Kidney tubule cell (primary cell): Measurements from ENCODE around the gene CAMTA1.

Source experiments
- DNase-seq: peaks from one replicate; pipeline ENCODE4 v3.0.0-alpha.2; 2018; ENCODE audit warnings: low spot score

Gene CAMTA1

DNA sequence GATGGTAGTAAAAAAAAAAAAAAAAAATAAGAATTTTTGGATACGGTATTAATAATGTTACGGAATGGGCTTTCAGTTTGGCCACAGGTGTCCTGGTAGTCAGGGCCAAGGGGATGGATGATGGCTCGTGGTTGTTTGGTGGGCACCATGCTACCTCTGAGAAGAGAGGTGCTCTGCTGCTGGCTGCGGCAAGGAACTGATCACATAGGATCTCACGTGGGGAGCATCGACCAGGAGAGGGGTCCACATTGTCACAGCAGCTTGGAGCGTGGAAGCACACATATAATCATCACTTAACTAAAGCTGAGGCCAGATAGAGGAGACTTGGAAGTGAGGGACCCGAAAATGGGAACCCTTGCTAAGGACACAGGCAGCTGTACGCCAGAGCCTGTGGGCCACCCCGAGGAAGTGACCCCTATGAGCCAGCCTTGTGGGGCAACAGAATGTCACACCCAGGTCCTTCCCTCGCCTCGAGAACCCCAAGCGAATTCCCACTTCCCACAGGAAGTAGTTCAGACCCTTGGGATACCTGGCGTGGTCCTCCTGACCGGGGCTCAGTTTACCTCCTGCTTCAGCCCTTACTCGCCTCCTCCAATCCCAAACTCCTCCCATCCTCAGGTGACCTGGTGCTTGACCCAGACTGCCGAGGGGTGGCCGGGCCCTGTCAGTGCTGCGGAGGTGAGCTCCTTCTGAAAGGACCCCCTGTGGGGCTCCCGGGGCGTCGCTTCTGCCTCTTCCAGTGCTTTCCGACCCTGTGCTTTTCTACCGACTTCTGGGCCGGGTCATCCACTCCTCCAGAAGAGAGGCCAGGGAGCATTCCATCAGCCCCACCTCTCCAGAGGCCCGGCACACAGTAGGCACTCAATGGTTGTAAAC, 222.0 kb downstream of the CAMTA1 start:
- no peak for DNase-seq

DNA sequence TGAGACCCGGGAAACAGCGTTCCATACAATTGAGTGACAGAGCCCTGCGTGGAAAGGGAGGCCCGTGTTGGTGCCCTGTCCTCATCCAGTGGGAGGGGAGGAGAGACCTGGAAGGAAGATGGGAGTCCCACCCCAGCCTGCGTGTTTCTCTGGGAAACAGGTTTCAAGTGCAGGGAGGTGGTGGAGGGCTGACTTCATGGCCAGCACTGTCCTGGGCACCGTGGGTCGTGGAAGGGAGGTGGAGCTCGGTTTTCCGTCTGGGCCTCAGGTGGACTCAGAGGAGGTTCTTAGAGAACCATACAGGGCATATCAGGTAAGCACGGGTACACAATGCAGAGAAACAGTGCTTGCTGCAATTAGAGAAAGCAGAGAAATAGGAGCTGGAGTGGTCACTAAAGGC, 222.6 kb downstream of the CAMTA1 start:
- no peak for DNase-seq

DNA sequence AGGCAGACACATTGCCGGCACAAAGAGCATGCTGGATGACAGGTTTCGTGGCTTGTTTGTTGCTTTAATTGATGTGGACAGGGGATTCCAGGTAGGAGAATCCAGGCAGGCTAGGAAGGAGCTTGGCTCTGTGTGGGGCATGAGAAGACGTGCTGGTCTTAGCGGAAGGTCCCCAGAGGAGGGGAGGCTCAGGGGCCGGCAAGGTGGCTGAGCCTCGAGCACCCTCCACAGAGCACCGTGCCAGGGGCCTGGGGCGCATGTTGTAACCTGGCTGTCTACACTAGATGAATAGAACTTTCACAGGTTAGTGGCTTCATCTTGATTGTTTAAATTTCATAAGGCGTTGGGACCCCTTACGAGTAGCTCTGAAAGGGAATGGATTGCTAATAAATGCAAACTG, 223.1 kb downstream of the CAMTA1 start:
- DNase-seq: no peak

DNA sequence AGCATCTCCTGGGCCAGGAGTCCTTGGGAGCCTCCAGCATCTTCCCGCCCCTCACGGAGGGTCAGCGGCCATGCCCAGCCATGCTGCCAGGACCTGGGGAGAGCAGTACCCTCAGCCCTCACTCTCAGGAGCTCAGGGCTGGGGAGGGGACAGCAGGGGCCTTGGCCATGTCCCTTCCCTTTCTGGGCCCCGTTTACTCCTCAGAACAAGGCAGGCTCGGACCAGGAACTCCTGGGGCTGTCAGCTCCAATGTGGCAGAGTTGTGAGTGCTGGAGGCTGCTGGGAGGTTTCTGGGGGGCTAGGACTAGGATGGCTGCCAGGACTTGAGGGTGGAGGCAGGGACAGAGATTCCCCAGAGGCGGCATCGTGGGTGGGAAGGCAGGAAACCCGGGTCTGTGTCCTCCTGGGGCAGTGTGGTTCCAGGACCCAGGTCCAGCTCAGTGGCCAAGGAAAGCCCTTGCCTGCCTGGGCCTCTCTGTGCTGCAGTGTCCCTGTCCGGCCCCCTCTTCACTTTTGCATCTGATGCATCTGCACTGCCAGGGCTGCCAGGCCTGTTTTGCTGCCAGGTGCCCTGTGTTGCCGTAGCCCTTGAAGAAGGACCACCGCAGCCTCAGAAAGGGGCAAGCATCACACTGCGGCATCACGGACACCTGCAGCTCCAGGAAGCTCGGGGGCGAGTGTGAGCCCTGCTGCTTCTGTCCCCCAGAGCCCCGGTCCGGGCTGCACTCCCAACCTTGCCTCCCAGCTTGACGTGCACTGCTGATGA, 223.9 kb downstream of the CAMTA1 start:
- no peak for DNase-seq

DNA sequence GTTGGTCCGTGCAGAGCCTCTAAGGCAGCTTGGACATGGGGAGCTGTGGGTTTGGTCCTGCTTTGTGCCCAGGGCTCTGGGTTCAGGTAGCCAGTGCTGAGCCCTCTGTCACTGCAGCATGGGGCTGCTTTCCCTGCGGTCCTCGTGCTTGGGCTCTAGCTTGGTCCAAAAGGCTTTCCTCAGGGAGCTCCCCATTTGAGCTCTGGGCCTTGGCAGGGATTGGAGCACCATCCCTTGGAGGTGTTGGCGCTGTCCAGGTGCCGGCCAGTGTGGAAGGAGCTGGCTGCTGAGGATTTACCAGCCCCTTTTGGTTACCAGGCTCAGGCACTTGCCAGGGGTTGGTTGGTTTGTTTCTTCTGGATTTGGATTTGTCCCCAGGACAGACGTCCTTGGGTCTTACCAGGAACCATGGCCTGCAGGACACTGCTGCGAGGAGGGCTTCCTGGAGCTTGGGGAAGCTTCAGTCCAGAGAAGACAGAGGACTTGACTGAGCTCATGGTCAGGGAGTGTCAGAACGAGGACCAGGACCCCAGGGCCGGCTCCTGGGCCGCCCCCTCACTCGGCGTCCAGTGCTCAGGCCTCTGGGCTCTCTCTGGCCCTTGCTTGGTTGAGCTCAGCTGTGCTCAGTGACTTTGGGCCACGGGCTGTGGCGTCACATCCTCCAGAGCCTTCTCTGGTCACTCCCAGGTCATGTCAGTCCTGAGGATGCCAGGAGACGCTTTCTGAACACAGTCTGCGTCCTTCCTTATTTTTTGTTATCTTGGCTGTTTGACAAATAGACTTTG, 224.7 kb downstream of the CAMTA1 start:
- no peak for DNase-seq

DNA sequence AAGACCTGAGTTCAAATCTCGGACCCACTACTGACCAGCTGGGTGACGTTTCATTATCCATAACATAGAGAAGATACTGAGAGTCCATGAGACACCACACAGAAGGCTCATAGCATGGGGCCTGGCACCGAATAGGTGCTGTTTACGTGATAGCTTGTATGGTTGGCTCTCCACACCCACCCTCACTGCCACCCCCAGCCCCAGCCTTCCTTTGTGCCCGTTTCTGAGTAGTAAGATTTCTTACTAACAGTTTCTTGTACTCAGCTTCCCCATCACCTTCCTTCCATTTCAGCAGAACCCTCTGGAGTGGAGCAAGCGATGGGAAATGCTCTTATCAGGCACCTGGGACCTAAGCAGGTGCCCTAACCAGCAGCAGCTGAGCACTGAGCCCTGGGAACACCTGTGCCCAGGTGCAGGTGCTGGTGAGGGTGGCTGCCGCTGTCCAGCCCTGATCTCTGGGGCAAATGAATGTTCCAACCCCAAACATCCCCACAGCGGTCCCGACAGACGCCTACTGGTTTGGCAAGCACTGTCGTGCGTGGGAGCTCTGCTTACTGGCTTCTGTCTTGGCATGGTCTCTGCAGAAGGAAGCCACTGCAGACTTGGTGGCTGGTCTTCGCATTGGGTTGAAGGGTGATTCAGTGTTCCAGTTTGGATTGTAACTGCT, 225.4 kb downstream of the CAMTA1 start:
- no peak for DNase-seq

DNA sequence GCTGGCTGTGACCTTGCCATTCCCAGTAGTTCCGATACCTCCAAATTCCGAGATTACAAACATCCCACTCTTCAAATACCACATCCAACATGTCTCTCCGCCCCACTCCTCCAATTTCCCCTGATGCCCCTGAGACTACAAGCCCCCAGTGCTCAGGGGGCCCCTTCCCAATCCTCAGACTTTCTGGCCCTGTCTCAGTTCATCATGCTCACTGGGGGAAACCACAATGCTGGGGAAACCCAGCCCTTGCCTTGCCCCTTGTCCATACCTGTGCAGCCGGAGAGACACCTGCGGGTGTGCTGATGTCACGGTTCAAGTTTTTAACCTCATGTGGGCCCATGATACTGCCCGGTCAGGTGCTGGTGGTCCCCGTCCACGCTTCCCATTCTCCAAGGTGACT, 226.6 kb downstream of the CAMTA1 start:
- no peak for DNase-seq

DNA sequence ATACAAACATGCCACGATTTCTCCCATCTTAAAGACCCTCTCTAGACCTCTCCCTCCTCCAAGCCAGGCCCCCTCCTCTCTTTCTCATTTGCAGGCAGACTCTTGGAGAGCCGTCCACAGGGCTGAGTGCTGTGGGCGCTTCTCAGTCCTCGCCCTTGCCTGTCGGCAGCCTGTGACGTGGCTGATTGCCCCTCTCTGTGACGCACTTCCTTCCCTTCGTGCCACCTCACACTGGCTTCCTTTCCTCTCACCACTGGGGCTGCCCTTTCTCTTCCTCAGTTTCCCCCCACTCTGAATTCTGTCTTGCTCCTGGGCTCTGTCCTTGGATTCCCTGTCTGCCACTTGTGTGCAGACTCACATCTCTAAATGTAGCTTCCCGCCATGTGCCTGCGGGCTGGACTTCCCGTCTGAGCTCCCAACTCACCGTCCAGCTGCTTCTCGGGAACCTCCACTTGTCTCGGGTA, 227.2 kb downstream of the CAMTA1 start:
- no peak for DNase-seq

DNA sequence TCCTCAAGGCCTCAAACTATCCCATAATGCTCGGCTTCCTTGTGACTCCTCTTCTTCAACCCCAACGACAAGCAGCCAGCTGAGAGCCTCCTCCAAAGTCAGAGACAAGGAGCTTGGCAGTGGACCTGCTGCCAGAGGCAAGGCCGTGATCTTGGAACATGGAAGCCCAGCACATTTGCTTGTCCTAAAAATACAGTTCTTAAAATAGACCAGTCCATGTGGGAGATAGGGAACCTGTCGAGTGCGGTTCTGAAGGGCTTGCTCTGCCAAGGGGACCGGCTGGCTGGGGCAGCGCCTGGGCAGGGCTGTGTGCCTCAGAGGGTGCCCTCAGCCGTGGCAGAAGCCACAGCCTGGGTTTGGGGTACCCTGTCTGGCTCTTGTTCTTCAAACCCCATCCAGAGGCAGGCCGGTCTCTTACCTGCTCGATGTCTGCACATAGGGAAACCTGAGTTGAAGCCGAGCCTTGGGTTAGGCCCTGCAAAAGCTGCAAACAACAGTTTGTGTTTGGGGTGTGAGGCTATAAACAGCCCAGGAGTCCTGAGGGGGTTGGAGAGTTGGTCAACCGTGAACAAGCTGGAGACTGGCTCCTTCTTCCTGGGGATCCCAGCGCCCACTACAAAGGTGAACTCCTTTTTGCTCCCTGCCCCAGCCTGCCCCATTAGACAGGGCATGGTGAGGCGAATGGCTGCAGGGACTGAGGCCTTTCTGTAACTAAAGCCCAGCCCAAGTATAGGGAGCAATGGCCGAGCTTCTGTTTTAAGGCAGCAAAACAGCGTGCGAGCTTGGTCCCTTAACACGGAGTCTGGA, 228.8 kb downstream of the CAMTA1 start:
- no peak for DNase-seq

DNA sequence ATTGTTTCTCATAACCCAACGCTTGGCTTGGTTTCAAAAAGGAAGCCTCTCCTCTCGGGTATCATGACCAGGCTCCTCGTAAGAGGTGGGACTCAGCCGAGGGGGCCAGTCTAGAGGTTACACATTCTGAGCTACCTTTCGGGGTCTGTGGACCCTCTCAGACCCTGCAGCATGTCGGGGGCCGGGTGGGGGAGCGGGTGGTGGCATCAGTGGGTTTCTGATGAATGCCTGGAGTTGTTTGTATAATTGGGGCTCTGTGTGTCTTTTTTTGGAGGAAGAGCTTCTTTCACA, 229.3 kb downstream of the CAMTA1 start:
- no peak for DNase-seq

DNA sequence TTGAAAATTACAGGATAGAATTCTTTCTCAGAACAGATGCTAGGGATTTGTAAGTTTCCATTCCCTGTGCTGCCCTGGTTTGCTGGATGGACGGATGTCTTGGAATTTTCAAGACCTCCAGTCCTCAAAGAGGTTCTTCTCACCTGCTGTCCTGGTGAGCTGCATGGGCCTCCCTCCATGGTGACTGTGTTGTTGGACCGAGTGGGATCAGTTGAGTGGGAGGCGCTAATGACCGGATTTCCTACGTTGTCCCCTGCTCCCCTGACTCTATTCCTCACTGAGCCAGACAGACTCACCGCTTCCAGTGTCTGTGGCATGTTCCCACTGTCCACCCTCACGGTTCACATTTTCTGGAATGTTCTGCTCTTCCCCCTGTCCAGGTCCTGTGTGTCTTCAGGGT, 229.8 kb downstream of the CAMTA1 start:
- DNase-seq: no peak

DNA sequence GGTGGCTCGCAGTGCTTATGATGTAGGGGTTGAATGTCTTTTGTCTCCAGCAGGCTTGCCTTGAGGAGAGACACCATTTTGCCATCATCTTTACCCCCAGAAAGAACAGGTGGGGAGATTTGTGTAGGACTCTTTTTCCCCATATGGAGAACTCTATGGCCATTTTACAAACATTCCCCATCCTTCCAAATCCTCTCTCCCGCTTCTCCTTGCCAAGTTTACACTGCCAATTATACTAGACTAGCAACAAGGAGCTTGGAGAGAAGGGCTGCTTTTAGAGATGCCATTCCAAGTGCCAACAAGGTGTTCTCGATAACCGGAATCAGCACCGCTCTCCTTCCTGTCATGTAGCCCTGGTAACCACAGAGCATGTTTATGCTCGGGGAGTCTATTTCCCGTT, 233.1 kb downstream of the CAMTA1 start:
- DNase-seq: no peak

DNA sequence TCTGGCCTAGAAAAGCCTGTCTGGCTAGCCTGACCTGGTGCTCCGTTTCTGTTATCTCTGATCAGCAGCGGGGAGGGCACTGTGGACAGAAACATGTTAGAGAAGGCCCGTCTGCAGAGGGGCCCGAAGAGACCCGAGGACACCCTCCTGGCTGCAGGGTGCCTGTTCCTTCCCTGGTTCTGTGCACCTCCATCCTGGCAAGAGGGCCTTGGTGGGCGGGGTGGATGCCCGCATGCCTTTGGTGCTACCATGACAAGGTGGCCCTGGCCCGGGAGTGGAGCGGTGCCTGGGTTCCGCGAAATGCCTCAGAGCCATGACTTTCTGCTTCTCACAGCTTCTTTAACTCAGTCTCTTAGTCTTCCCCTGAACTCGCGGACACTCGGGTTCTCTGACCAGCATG, 233.6 kb downstream of the CAMTA1 start:
- no peak for DNase-seq

DNA sequence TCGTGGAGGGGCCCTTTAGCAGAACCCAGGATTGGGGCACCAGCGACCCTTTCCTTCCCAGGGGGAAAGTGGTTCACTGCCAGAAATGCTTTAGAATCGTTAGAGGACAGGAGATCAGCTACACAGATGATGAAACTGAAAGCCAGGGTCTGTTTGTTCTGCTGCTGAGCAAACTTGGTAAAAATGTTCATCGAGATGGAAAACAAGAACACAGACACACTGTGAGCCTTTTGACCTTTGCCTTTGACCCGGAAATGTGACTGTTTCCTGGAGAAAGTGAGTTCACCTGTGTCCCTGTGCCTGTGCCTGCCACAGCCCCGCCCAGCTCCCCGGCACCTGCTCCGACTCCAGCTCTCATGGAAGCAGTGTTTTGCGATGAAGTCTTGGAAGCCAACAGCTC, 234.3 kb downstream of the CAMTA1 start:
- DNase-seq: no peak

DNA sequence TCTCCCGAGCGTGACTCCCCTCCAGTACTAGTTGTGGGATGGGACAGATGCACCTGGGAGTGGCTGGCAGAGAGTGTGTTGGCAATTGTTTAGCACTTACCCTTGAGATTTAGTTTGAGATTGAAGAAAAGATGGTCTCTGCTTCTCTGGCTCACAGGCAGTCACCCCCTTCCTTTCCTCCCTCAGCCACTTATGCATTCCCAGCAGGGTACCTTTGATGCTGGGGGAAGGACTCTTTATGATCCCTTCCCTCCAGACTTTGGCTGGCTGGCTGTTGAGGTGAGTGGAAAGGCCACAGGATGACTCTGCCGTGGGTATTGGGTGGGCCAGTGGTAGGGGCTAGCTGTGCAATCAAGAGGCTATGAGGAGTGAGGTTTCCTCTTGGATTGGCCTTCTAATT, 236.8 kb downstream of the CAMTA1 start:
- DNase-seq: no peak

DNA sequence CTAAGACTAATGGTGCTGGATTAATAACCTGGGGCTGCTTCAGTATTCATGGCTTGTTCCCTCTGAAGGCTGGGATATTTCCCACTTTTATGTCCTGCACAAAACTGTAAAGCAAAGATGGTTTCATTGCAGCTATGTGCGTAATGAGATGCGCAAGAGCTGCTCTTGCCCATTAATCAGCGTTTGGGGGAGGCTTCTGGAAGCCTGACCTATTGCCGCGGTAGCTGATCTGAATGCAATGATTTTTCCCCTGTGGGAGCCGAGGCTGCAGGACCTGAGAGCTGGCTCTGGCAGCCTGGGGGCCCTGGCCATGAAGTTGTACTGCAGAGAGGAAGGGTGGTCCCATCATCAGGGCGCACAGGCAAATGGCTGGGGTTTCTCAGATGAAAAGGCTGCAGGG, 239.8 kb downstream of the CAMTA1 start:
- no peak for DNase-seq

DNA sequence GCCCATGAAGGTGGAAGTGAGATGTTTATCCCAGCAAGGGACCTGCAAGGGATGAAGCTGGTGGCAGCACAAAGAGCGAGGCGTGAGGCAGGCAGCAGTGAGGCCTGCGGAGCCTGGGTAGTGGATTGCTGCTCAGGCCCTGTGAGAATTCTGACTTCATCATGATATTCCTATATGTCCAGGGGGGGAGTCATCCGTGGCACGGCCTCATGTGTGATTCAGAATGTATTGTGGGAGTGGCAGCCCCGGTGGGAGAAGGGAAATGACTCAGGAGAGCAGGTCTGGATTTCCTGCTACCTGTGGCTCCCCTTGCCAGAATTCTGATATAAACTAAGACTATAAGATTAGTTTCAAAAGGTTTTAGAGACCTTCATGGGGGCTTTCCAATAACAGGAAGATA, 240.9 kb downstream of the CAMTA1 start:
- DNase-seq: peak; percentile 86

DNA sequence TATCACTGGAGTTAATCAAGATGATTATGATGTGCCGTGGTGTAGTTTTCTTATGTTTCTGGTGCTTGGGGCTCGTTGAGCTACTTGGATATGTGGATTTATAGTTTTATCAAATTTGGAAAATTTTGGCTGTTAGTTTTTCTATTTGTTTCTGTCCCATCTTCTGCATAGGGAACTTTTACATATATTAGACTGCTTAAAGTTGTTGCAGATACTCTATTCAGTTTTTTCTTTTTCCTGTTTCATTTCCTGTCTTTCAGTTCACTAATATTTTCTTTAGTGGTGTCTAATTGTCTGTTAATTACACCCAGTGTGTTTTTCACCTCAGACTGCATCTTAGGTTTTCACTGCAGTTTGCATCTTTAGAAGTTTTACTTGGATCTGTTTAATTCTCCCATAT, 247.7 kb downstream of the CAMTA1 start:
- no peak for DNase-seq

DNA sequence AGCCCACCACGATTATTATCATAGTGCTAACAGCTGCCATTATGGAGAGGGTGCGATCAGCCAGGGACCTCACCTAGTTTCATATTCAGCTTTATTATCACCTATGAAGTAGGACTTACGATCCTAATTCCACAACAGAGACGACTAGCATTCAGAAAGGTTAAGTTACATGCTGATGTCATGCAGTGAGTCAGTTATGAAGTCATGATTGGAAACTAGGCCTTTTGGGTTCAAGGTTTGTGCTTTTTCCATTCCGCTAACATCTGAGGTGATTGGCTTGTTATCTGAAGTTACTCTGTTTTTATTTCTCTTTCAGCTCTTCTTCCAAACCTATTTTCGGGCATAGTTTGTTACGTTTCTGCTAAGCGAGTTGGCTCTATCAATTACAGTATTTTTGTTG, 251.1 kb downstream of the CAMTA1 start:
- no peak for DNase-seq

DNA sequence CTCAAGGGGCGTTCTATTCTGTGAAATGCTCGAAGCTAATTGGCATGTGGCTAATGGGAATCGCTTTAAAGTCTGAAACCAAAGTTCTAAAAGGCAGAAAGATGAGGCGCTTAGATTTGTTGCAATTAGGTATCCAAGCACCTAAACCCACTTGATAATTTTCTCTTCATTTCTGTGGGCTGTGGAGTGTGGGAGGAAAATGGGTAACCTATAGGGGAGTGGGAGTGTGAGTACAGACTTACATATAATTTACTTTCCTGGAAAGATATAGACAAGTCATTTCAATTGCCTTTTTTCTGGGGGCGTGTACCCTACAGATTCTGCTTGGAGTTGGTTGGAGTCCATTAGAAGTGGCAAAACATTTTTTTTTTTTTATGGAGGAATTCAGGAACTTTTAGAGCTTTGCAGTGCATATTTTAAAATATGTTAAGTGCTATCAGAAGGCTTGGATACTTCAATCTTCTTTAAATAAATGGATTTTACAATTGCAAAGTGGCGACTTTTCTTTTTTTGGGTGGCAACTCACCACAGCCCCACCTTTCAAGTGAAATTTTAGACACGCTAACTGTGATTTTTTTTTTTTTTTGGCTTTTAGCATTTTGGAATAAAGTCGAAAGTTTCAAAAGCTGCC, 254.5 kb downstream of the CAMTA1 start:
- DNase-seq: no peak
